HFFc6 (cell line): ENCODE measurements around the gene TMEM171. TPM values are rescaled to one million over a fixed set of nuclear protein-coding genes. Genes with fewer than 3 reads are reported as not detected.

Experiments used
- DNase-seq: peaks from one replicate; pipeline ENCODE4 v3.0.0-alpha.2; 2018
- H3K27ac Mint-ChIP-seq: 2 replicates; pipeline ENCODE4 v1.8.0; 2020; ENCODE audit warnings: mild to moderate bottlenecking, mixed read lengths
- H3K27me3 Mint-ChIP-seq: 2 replicates; pipeline ENCODE4 v1.8.0; 2021; ENCODE audit warnings: mild to moderate bottlenecking, moderate library complexity, mixed read lengths; ENCODE audit not compliant: insufficient read depth
- H3K36me3 Mint-ChIP-seq: 2 replicates; pipeline ENCODE4 v1.8.0; 2021; ENCODE audit warnings: low read depth, mixed read lengths
- H3K4me1 Mint-ChIP-seq: 2 replicates; pipeline ENCODE4 v1.8.0; 2020; ENCODE audit warnings: low read depth, mixed read lengths
- H3K4me3 Mint-ChIP-seq: 2 replicates; pipeline ENCODE4 v1.8.0; 2020; ENCODE audit warnings: mild to moderate bottlenecking, moderate library complexity, mixed read lengths
- H3K9me3 Mint-ChIP-seq: 2 replicates; pipeline ENCODE4 v1.8.0; 2020; ENCODE audit warnings: mild to moderate bottlenecking, mixed read lengths
- total RNA-seq, 6 experiments: library from RNA; stranded (reverse); fragmentation: NEBNext Ultra II Directional; extraction: Animal tissue kit (Norgen Biotek cat#: 25700); gene quantifications; 2 replicates in 1 of 6; 3 replicates in 5 of 6; pipeline ENCODE4 v1.2.3, GENCODE V29; 2021
- TF ChIP-seq, protein P1 (sequence below): fragments of 200-600 bp; sonication (generic); IDR thresholded peaks from 2 replicates; pipeline ENCODE4 v1.5.0; 2021; ENCODE audit warnings: antibody characterized with exemption, mild to moderate bottlenecking

TMEM171 gene
- total RNA-seq, 6 experiments from 2014 or later: 1.1 to 2.1 (median 1.4) TPM

DNA sequence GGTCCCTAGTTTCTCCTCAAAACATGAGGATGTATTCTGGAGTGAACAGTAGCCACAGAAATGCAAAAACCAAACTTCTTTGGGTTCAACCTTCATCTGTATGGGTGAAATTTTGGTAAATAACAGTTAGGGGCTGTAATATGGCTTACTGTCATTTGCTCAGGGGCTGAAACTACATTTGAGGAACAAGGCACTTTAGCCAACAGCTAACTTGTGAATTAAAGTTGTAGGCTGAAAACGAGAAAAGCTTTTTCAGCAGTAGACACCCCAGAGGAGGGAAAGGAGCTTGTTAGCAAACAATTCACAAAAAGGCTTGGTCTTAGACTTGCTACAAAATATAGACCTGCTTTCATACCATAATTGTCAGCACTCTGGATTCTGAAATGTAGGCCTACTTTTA lies 6.6 kb downstream of the TMEM171 start:
- TF ChIP-seq, protein P1, sequence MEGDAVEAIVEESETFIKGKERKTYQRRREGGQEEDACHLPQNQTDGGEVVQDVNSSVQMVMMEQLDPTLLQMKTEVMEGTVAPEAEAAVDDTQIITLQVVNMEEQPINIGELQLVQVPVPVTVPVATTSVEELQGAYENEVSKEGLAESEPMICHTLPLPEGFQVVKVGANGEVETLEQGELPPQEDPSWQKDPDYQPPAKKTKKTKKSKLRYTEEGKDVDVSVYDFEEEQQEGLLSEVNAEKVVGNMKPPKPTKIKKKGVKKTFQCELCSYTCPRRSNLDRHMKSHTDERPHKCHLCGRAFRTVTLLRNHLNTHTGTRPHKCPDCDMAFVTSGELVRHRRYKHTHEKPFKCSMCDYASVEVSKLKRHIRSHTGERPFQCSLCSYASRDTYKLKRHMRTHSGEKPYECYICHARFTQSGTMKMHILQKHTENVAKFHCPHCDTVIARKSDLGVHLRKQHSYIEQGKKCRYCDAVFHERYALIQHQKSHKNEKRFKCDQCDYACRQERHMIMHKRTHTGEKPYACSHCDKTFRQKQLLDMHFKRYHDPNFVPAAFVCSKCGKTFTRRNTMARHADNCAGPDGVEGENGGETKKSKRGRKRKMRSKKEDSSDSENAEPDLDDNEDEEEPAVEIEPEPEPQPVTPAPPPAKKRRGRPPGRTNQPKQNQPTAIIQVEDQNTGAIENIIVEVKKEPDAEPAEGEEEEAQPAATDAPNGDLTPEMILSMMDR: no peak
- H3K4me3 Mint-ChIP-seq: no peak overlapping the region
- peaks cover 5% of the 10 kb centered on the region for H3K27me3 Mint-ChIP-seq
- DNase-seq: no peak
- H3K9me3 Mint-ChIP-seq: no peaks in the 10 kb centered on the region
- no peaks in the 10 kb centered on the region for H3K36me3 Mint-ChIP-seq
- peaks cover 12% of the 10 kb centered on the region for H3K4me1 Mint-ChIP-seq
- H3K27ac Mint-ChIP-seq: no peak overlapping the region

DNA sequence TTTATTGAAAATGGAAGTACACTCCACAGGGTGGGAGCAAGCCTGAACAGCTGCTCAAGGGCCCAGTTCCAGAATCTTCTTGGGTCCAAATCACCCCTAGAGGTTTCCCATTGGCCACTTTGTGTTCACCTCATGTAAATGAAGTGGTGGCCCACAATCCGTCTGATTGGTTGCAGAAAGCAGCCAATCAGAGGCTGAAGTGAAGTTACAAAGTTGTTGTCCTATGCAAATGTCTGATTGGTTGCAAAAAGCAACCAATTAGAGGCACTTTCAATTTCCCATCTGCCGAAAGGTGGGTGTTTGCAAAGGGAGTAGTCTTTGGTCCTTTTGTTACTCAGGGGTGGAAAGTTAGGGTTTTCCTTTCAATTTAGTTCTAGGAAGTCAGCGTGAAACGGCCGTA lies 8.8 kb downstream of the TMEM171 start:
- H3K4me3 Mint-ChIP-seq: no peak overlapping the region
- H3K27me3 Mint-ChIP-seq: peaks cover 5% of the 10 kb centered on the region
- H3K4me1 Mint-ChIP-seq: 0 out of 2 replicates have a peak, but pooled peaks cover 5% of the 10 kb centered on the region
- no peaks in the 10 kb centered on the region for H3K9me3 Mint-ChIP-seq
- no peaks in the 10 kb centered on the region for H3K36me3 Mint-ChIP-seq
- H3K27ac Mint-ChIP-seq: no peak overlapping the region
- TF ChIP-seq, protein P1: no peak
- DNase-seq: no peak

DNA sequence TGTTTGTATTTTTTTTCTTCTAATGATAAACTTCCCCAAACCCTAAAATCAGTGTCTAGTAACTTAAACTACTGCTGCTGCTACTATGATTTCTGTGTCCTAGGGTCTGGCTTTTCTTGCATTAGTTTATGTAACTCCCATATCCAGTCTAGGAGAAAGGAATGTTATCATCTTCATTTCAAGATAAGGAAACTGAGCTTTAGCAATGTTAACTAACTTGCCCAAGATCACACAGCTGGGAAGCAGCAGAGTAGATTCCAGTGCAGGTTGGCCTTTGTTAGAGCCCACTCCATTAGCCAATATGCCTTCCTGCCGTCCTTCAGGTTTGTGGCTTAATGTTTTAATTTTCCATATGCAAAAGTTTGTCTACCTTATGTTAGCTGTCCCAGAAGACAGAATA lies 10.4 kb downstream of the TMEM171 start:
- no peak overlapping the region for H3K27ac Mint-ChIP-seq

DNA sequence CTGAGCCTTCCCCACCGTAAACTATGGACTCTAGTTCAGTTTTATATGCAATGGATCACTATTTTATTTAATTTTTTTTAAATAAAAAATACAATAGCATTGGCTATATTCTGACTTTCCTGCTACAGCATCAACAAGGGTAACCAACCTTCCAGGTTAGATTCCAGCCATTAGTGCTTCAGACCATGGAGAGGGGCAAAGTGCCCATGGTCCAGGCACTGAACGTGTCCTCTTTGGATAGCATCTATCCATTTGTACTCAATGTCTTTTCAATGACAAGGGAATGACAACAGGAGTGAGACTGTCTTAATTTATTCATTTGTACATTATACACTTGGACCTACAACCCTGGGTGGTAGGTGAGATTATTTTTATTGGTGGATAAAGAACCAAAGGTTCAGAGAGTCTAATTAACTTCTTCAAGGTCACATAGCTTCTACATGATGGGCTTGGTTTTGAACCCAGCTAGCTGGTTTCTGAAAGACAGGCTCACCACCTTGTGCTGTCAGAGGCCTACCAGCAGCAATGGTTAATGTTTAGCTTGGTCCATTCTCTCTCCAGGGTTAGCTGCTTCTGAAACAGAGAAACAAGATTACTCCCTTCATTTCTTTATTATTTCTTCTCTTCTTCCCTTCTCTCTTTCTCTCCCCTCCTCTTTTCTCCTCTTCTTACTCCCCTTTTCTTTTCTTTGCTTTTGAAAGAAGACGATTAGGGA lies 11.5 kb downstream of the TMEM171 start:
- Mint-ChIP-seq H3K36me3 (no peaks in the 10 kb centered on the region), H3K4me1 (peaks cover 14% of the 10 kb centered on the region)

More for the DNA sequence above, 10.4 kb downstream of the TMEM171 start:
- DNase-seq: no peak
- Mint-ChIP-seq H3K4me1 (peaks cover 12% of the 10 kb centered on the region), H3K27me3 (peaks cover 5% of the 10 kb centered on the region), H3K9me3 (no peaks in the 10 kb centered on the region), H3K36me3 (no peaks in the 10 kb centered on the region), H3K4me3 (no peak overlapping the region)
- TF ChIP-seq, protein P1: no peak

DNA sequence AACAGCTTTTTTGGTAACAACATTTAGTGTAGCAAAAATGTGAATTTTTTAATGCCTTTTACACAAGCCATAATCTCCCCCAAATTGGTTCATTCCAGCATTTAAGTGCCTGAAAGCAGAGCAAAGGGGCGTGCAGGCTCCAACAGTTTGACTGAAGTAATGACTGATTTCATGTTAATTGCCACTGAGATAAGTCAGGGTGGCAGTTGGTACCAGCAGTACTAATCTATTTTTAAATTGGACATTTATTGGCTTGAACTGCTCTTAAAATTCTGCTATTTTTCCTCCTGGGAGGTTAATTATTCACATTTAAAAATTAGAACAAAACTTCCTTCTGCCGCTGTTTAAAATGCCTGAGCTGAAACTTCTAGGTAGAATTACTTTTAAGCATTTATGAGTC lies 12.4 kb downstream of the TMEM171 start:
- Mint-ChIP-seq H3K27ac (no peak overlapping the region), H3K9me3 (no peaks in the 10 kb centered on the region), H3K27me3 (peaks cover 7% of the 10 kb centered on the region), H3K4me3 (no peak overlapping the region), H3K36me3 (no peaks in the 10 kb centered on the region), H3K4me1 (peaks cover 14% of the 10 kb centered on the region)
- DNase-seq: no peak
- TF ChIP-seq, protein P1: no peak

More for the DNA sequence above, 11.5 kb downstream of the TMEM171 start:
- H3K27me3 Mint-ChIP-seq: peaks cover 7% of the 10 kb centered on the region
- no peak overlapping the region for H3K27ac Mint-ChIP-seq
- TF ChIP-seq, protein P1: no peak
- DNase-seq: no peak
- H3K4me3 Mint-ChIP-seq: no peak overlapping the region
- H3K9me3 Mint-ChIP-seq: no peaks in the 10 kb centered on the region
